K562 (cell line): ENCODE data around the gene USH1G. TPM values are rescaled to one million over a fixed set of nuclear protein-coding genes. Genes with fewer than 3 reads are reported as not detected.

Source experiments
- ATAC-seq: fragments of 200-7000 bp; cut with Tn5 transposase; 3 replicates; pipeline ENCODE4 v1.9.1; 2020; ENCODE audit warnings: moderate library complexity
- BruUV-seq: library from RNA; stranded (reverse); fragments of 400-500 nt; replicated peaks from 2 replicates; lab custom pipeline; 2021; lab: Mats Ljungman, UMichigan
- CTCF ChIA-PET: fragments of 300-600 bp; formaldehyde crosslinking; extraction: SDS; loops from one replicate; lab custom pipeline; 2021; ENCODE audit warnings: low intra/inter-chr PET ratio; lab: Yijun Ruan, JAX
- POLR2A ChIA-PET: fragments of 300-600, 350-650 bp; sonication (Branson Sonifier 250); formaldehyde crosslinking; extraction: SDS; loops from one replicate; lab custom pipeline; 2021; ENCODE audit warnings: antibody characterized with exemption, inconsistent platforms; lab: Yijun Ruan, JAX
- DNase-seq, 4 experiments: peaks; one replicate each; pipeline versions ENCODE4 v3.0.0 to v3.0.0-alpha.2; 2011 to 2018; ENCODE audit warnings: low spot score in 3 of 4, mixed read lengths in 3 of 4; ENCODE audit errors: extremely low read depth in 1 of 4
- FAIRE-seq: peaks from 2 replicates; lab custom pipeline; 2011; peaks lifted over from hg19 to GRCh38; lab: Jason Lieb, UNC
- H2AFZ ChIP-seq: 2 replicates; pipeline ENCODE4 v1.6.0; 2011; ENCODE audit warnings: low read depth, low read length, control low read depth, inconsistent platforms
- H3K27ac ChIP-seq: fragments of 200-600 bp; 3 replicates; pipeline ENCODE4 v1.8.0; 2011; ENCODE audit warnings: low read depth, mild to moderate bottlenecking, control low read depth, inconsistent platforms, low read length, moderate library complexity, mixed read lengths; ENCODE audit errors: extremely low read depth
- H3K27me3 ChIP-seq, 2 experiments: fragments of 300-600 bp in 1 of 2; 2 replicates in 1 of 2; 3 replicates in 1 of 2; pipeline versions ENCODE4 v1.6.0 to v1.8.0; 2011; ENCODE audit warnings: inconsistent platforms in 2 of 2, low read length in 2 of 2, mild to moderate bottlenecking in 1 of 2, mixed read lengths in 1 of 2, moderate library complexity in 1 of 2; ENCODE audit not compliant: control insufficient read depth in 2 of 2, insufficient read depth in 2 of 2
- H3K36me3 ChIP-seq: fragments of 300-600 bp; 3 replicates; pipeline ENCODE4 v1.8.0; 2011; ENCODE audit warnings: mild to moderate bottlenecking, low read length, inconsistent platforms; ENCODE audit not compliant: control insufficient read depth, insufficient read depth
- H3K4me1 ChIP-seq, 2 experiments: fragments of 200-600 bp in 1 of 2; replicated peaks in 1 of 2; 2 replicates in 1 of 2; 3 replicates in 1 of 2; pipeline versions ENCODE4 v1.5.1 to v1.8.0; 2011; ENCODE audit warnings: inconsistent platforms in 2 of 2, low read length in 2 of 2, mild to moderate bottlenecking in 1 of 2, mixed read lengths in 1 of 2, moderate library complexity in 1 of 2; ENCODE audit not compliant: control insufficient read depth in 2 of 2, insufficient read depth in 2 of 2
- H3K4me2 ChIP-seq: 2 replicates; pipeline ENCODE4 v1.6.1; 2011; ENCODE audit warnings: low read length, control low read depth, inconsistent platforms, mixed read lengths; ENCODE audit not compliant: insufficient read depth
- H3K4me3 ChIP-seq: fragments of 200-600 bp; sonication (generic), shearing (Covaris generic); 2 replicates; pipeline ENCODE4 v1.5.1; 2016; ENCODE audit warnings: control low read depth, inconsistent platforms
- H3K79me2 ChIP-seq: fragments of 200-600 bp; 3 replicates; pipeline ENCODE4 v1.8.0; 2011; ENCODE audit warnings: low read length, inconsistent platforms; ENCODE audit not compliant: control insufficient read depth, insufficient read depth
- H3K9ac ChIP-seq, 2 experiments: 2 replicates each; pipeline versions ENCODE4 v1.6.0 to v1.6.1; 2011; ENCODE audit warnings: low read depth in 2 of 2, low read length in 2 of 2, control low read depth in 1 of 2, inconsistent platforms in 1 of 2, mild to moderate bottlenecking in 1 of 2, mixed read lengths in 1 of 2; ENCODE audit not compliant: insufficient read depth in 1 of 2
- H3K9me1 ChIP-seq: one replicate; pipeline ENCODE4 v1.6.0; 2011; ENCODE audit warnings: inconsistent platforms, mild to moderate bottlenecking, low read length, moderate library complexity; ENCODE audit not compliant: control insufficient read depth, insufficient read depth
- H3K9me3 ChIP-seq: replicated peaks from 2 replicates; pipeline ENCODE4 v1.5.1; 2011; ENCODE audit warnings: low read depth, low read length, inconsistent platforms; ENCODE audit not compliant: control insufficient read depth, insufficient read depth
- H4K20me1 ChIP-seq: replicated peaks from 2 replicates; pipeline ENCODE4 v1.6.1; 2011; ENCODE audit warnings: low read length, inconsistent platforms, mixed read lengths; ENCODE audit not compliant: control insufficient read depth, insufficient read depth
- CSDE1 ChIP-seq, 2 experiments: fragments of 450-650 bp; IDR thresholded peaks; 2 replicates each; pipeline ENCODE4 v1.6.1; 2016; ENCODE audit warnings: mild to moderate bottlenecking in 1 of 2
- CTCF ChIP-seq, 3 experiments: IDR thresholded peaks in 2 of 3; conservative IDR thresholded peaks in 1 of 3; 2 replicates each; pipeline ENCODE4 v1.5.1; 2011 to 2012; ENCODE audit warnings: low read length in 3 of 3, mild to moderate bottlenecking in 3 of 3, control low read depth in 2 of 3, improper control_type of control experiment in 1 of 3, inconsistent platforms in 1 of 3, low read depth in 1 of 3, mixed read lengths in 1 of 3, moderate library complexity in 1 of 3; ENCODE audit not compliant: insufficient read depth in 2 of 3
- FOXM1 ChIP-seq, 2 experiments: fragments of 450-650 bp in 1 of 2; sonication (generic) in 1 of 2; formaldehyde crosslinking in 1 of 2; IDR thresholded peaks; 2 replicates each; pipeline versions ENCODE4 v1.6.1 to v1.9.0; 2017 to 2022; ENCODE audit warnings: low read depth in 2 of 2, mild to moderate bottlenecking in 2 of 2, missing genetic modification reagents in 1 of 2, moderate library complexity in 1 of 2
- HDAC3 ChIP-seq: fragments of 450-650 bp; IDR thresholded peaks from 2 replicates; pipeline ENCODE4 v1.6.1; 2018; ENCODE audit warnings: borderline replicate concordance, mild to moderate bottlenecking, moderate library complexity; ENCODE audit not compliant: partially characterized antibody
- JUND ChIP-seq, 2 experiments: IDR thresholded peaks; 2 replicates in 1 of 2; 3 replicates in 1 of 2; pipeline ENCODE4 v1.6.1; 2011; ENCODE audit warnings: borderline replicate concordance in 2 of 2, low read depth in 2 of 2, low read length in 2 of 2, improper control_type of control experiment in 1 of 2, missing biosample characterization in 1 of 2, missing genetic modification characterization in 1 of 2, missing genetic modification reagents in 1 of 2
- MTF1 ChIP-seq: fragments of 250-450 bp; sonication (Bioruptor Pico); IDR thresholded peaks from 2 replicates; pipeline ENCODE4 v1.9.0; 2021; ENCODE audit warnings: moderate library complexity, mild to moderate bottlenecking, inconsistent platforms, borderline replicate concordance
- NR2C2 ChIP-seq, 2 experiments: fragments of 200-800 bp in 1 of 2; sonication (Bioruptor generic) in 1 of 2; sonication (generic) in 1 of 2; formaldehyde crosslinking in 1 of 2; IDR thresholded peaks; 2 replicates each; pipeline versions ENCODE4 v1.6.1 to v1.8.0; 2016 to 2022; ENCODE audit warnings: mild to moderate bottlenecking in 1 of 2, missing compliant biosample characterization in 1 of 2, missing genetic modification characterization in 1 of 2, missing genetic modification reagents in 1 of 2
- PCBP1 ChIP-seq: fragments of 200-400 bp; formaldehyde crosslinking; IDR thresholded peaks from 2 replicates; pipeline ENCODE4 v1.6.1; 2018; ENCODE audit warnings: mild to moderate bottlenecking, low read depth, low read length; ENCODE audit not compliant: poor library complexity, severe bottlenecking
- RNF219 ChIP-seq: fragments of 250-450 bp; sonication (Bioruptor Pico); IDR thresholded peaks from 2 replicates; pipeline ENCODE4 v1.5.0; 2022; ENCODE audit warnings: mild to moderate bottlenecking
- USF2 ChIP-seq: sonication (generic); formaldehyde crosslinking; IDR thresholded peaks from 2 replicates; pipeline ENCODE4 v1.5.0; 2020; ENCODE audit warnings: missing genetic modification reagents
- ZNF785 ChIP-seq: fragments of 250-450 bp; sonication (Bioruptor Pico); IDR thresholded peaks from 2 replicates; pipeline ENCODE4 v1.4.0; 2020; ENCODE audit warnings: mild to moderate bottlenecking
- WGBS: fragments of 100-300 bp; shearing (Covaris generic); methylation state at CpG from one replicate; pipeline ENCODE4 v1.1.6; 2016; ENCODE audit warnings: low coverage, mixed read lengths; ENCODE audit not compliant: insufficient coverage; ENCODE audit errors: missing lambda C conversion rate; 5-methylcytosine and 5-hydroxymethylcytosine counted together
- in situ Hi-C: fragments of 300-500 bp; cut with MboI; formaldehyde crosslinking; loops from 4 replicates; pipeline ENCODE4 v1.15.0; 2018; ENCODE audit warnings: inconsistent platforms, mixed read lengths
- intact Hi-C: fragments of 100-400 bp; cut with micrococcal nuclease; formaldehyde crosslinking; loops from 2 replicates; pipeline ENCODE4 v1.14.2; 2022
- polyA plus RNA-seq, 8 experiments: library from polyadenylated mRNA; depleted of rRNA in 4 of 8; stranded (reverse) in 5 of 8; unstranded in 3 of 8; fragments of >200 nt; fragmentation: Nextera tagmentation in 2 of 8; fragmentation: Illumina TruSeq in 1 of 8; extraction: Ambion mirVana in 2 of 8; extraction: Trizol in 1 of 8; gene quantifications; 2 replicates each; pipeline versions ENCODE4 v1.2.1 to v1.2.3, GENCODE V29; 2011 to 2014; ENCODE audit warnings: inconsistent platforms in 1 of 8, missing spikeins in 1 of 8
- total RNA-seq, 7 experiments: library from RNA; depleted of rRNA in 6 of 7; stranded (reverse); fragments of >200 nt in 6 of 7; fragmentation: Illumina TruSeq in 2 of 7; extraction: Trizol in 2 of 7; gene quantifications; 2 replicates each; pipeline versions ENCODE4 v1.2.1 to v1.2.3, GENCODE V29; 2011 to 2021; ENCODE audit warnings: low replicate concordance in 1 of 7

USH1G gene
- total and polyA plus RNA-seq, 9 of the 15 experiments (the other 6 are each of a cell fraction or from before 2014, with no cell fraction given) = 0.22 to 1.00 (median 0.64) TPM; not detected in 2

- POLR2A ChIA-PET = interaction anchor here (0.6 kb wide), 1 partner anchor 10 kb away, joined by 3 read pairs; no protein-coding TSS in a partner anchor
- FAIRE-seq (no peak), DNase-seq (no peak), ATAC-seq (no peak)
- Histone ChIP-seq H3K4me3 (no peak overlapping the region), H3K27ac (no peak overlapping the region), H3K9me1 (no peaks in the 10 kb centered on the region), H3K79me2 (no peaks in the 10 kb centered on the region), H3K36me3 (no peaks in the 10 kb centered on the region), H3K9ac (no peak overlapping the region), H4K20me1 (no peaks in the 10 kb centered on the region), H2AFZ (no peak overlapping the region), H3K27me3 (peaks cover 9 to 28% of the 10 kb centered on the region in 2 experiments; a peak in 4 of 5 replicates), H3K4me1 (peaks cover 21 to 27% of the 10 kb centered on the region in 2 experiments), H3K9me3 (no peaks in the 10 kb centered on the region), H3K4me2 (no peak overlapping the region)
- CTCF ChIA-PET = no interaction called here
- intact Hi-C loops = loop anchor here (10.0 kb wide), 1 partner anchor 76 kb away; no protein-coding TSS in a partner anchor
- in situ Hi-C loops = no loop called here
- 36% methylated on average over 6 of the region's 6 CpGs for WGBS
- no TSS peak for BruUV-seq
- TF ChIP-seq HDAC3 (no peak), MTF1 (no peak), NR2C2 (CRISPR knock-in tag; IDR thresholded peaks at IDR 0.05) (no peak), NR2C2 (tag; IDR thresholded peaks at IDR 0.05) (no peak), CSDE1 (IDR thresholded peaks at IDR 0.05) (no peak), JUND (IDR thresholded peaks at IDR 0.05; ENCODE audit: borderline replicate concordance, low read depth, low read length) (no peak), JUND (tag; IDR thresholded peaks at IDR 0.05; ENCODE audit: borderline replicate concordance, low read depth, low read length) (no peak), CTCF (IDR thresholded peaks at IDR 0.05 in 2 of 3, conservative IDR thresholded peaks at IDR 0.05 in 1 of 3; ENCODE audit: insufficient read depth in 2 of 3, low read depth in 1 of 3, low read length in 3 of 3) (no peak), RNF219 (no peak), FOXM1 (IDR thresholded peaks at IDR 0.05; ENCODE audit: low read depth) (no peak), FOXM1 (CRISPR knock-in tag; IDR thresholded peaks at IDR 0.05; ENCODE audit: low read depth) (no peak), ZNF785 (no peak), USF2 (no peak), PCBP1 (no peak)
These were observed 5.7 kb upstream of the USH1G start for GRCh38 chr17:74928786-74929185.
